C4-2B (cell line): ENCODE results near the gene ROR1.

Experiments used
- ZFX ChIP-seq: fragments of 450-650 bp; IDR thresholded peaks from 2 replicates; pipeline ENCODE4 v1.6.1; 2017
- TF ChIP-seq, protein P1 (sequence below): fragments of 450-650 bp; conservative IDR thresholded peaks from 2 replicates; pipeline ENCODE4 v1.5.1; 2017; ENCODE audit warnings: mild to moderate bottlenecking

GRCh38 chr1:63951059-63951946 is 177.5 kb downstream of the ROR1 start:
- TF ChIP-seq, protein P1, sequence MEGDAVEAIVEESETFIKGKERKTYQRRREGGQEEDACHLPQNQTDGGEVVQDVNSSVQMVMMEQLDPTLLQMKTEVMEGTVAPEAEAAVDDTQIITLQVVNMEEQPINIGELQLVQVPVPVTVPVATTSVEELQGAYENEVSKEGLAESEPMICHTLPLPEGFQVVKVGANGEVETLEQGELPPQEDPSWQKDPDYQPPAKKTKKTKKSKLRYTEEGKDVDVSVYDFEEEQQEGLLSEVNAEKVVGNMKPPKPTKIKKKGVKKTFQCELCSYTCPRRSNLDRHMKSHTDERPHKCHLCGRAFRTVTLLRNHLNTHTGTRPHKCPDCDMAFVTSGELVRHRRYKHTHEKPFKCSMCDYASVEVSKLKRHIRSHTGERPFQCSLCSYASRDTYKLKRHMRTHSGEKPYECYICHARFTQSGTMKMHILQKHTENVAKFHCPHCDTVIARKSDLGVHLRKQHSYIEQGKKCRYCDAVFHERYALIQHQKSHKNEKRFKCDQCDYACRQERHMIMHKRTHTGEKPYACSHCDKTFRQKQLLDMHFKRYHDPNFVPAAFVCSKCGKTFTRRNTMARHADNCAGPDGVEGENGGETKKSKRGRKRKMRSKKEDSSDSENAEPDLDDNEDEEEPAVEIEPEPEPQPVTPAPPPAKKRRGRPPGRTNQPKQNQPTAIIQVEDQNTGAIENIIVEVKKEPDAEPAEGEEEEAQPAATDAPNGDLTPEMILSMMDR = no peak
- no peak for TF ChIP-seq ZFX
